Measurements from ENCODE around the gene FEN1.

FEN1 gene

GRCh38 chr11:61833471-61833870, 40.8 kb downstream of the FEN1 start:
- H3K4me3 ChIP-seq (ENCODE audit: low read depth, low read length): no peak overlapping the region
- peaks cover 10% of the 10 kb centered on the region; the same call in 1 of the 2 replicates for H3K4me1 ChIP-seq (ENCODE audit: control insufficient read depth, insufficient read depth, low read length)
- TF ChIP-seq ZNF2 (tag by site-specific recombination; IDR thresholded peaks at IDR 0.05) (no peak), ZNF24 (tag by site-specific recombination; IDR thresholded peaks at IDR 0.05) (no peak), ZIC2 (tag by site-specific recombination; IDR thresholded peaks at IDR 0.05) (no peak), ZFP41 (tag by site-specific recombination; IDR thresholded peaks at IDR 0.05; ENCODE audit: borderline replicate concordance) (no peak), ZNF621 (tag by site-specific recombination; IDR thresholded peaks at IDR 0.05) (no peak), ZNF629 (tag by site-specific recombination; IDR thresholded peaks at IDR 0.05) (no peak), ZNF10 (tag by site-specific recombination; IDR thresholded peaks at IDR 0.05) (no peak), ZNF174 (tag by site-specific recombination; IDR thresholded peaks at IDR 0.05) (no peak), BCL11B (tag by site-specific recombination; IDR thresholded peaks at IDR 0.05; ENCODE audit: low read depth) (no peak), ZNF549 (tag by site-specific recombination; IDR thresholded peaks at IDR 0.05) (no peak), CTCF (tag by site-specific recombination; IDR thresholded peaks at IDR 0.05) (no peak), ZSCAN23 (tag by site-specific recombination; IDR thresholded peaks at IDR 0.05) (no peak), ZNF391 (tag by site-specific recombination; IDR thresholded peaks at IDR 0.05; ENCODE audit: borderline replicate concordance, low read depth) (no peak), PATZ1 (tag by site-specific recombination; IDR thresholded peaks at IDR 0.05) (no peak)
- no peak overlapping the region for H3K27ac ChIP-seq (ENCODE audit: extremely low read depth, low read depth, low read length)
- POLR2A ChIA-PET: no interaction called here
- H3K9me3 ChIP-seq (ENCODE audit: control insufficient read depth, insufficient read depth, low read depth, low read length): no peaks in the 10 kb centered on the region
- H3K36me3 ChIP-seq (ENCODE audit: control insufficient read depth in 2 of 2, insufficient read depth in 1 of 2, low read length in 2 of 2): no peaks in the 10 kb centered on the region; a peak in 1 of 3 replicates
- CTCF ChIA-PET: interaction anchor here (0.6 to 1.3 kb wide), 2 partner anchors 19 to 36 kb away, joined by 3 read pairs; no protein-coding TSS in a partner anchor

GRCh38 chr11:61833926-61834277, 41.2 kb downstream of the FEN1 start:
- Histone ChIP-seq H3K9me3 (ENCODE audit: control insufficient read depth, insufficient read depth, low read depth, low read length) (no peaks in the 10 kb centered on the region), H3K4me1 (ENCODE audit: control insufficient read depth, insufficient read depth, low read length) (peaks cover 10% of the 10 kb centered on the region; the same call in 1 of the 2 replicates), H3K36me3 (ENCODE audit: control insufficient read depth in 2 of 2, insufficient read depth in 1 of 2, low read length in 2 of 2) (no peaks in the 10 kb centered on the region; a peak in 1 of 3 replicates), H3K27ac (ENCODE audit: extremely low read depth, low read depth, low read length) (peak overlapping the region; percentile 11; the same call in 1 of the 2 replicates), H3K4me3 (ENCODE audit: low read depth, low read length) (no peak overlapping the region)
- POLR2A ChIA-PET: interaction anchor here (0.6 kb wide), 1 partner anchor 258 kb away, joined by 3 read pairs; no protein-coding TSS in a partner anchor
- CTCF ChIA-PET: interaction anchor here (0.6 to 1.3 kb wide), 3 partner anchors 19 to 314 kb away, joined by 3 read pairs; no protein-coding TSS in a partner anchor
- no peak for TF ChIP-seq ZNF555 (tag by site-specific recombination; conservative IDR thresholded peaks at IDR 0.05)
- TF ChIP-seq SALL2 (tag by site-specific recombination; IDR thresholded peaks at IDR 0.05; ENCODE audit: borderline replicate concordance): no peak
- no peak for TF ChIP-seq ZNF830 (tag by site-specific recombination; IDR thresholded peaks at IDR 0.05; ENCODE audit: low read depth)
- no peak for TF ChIP-seq SP2 (tag by site-specific recombination; IDR thresholded peaks at IDR 0.05)
- no peak for TF ChIP-seq ZFP41 (tag by site-specific recombination; IDR thresholded peaks at IDR 0.05; ENCODE audit: borderline replicate concordance)
- TF ChIP-seq ZNF169 (tag by site-specific recombination; IDR thresholded peaks at IDR 0.05): no peak
- TF ChIP-seq PRDM6 (tag by site-specific recombination; IDR thresholded peaks at IDR 0.05): no peak
- no peak for TF ChIP-seq ZNF423 (tag by site-specific recombination; IDR thresholded peaks at IDR 0.05)
- no peak for TF ChIP-seq ZNF211 (tag by site-specific recombination; IDR thresholded peaks at IDR 0.05; ENCODE audit: low read depth)
- TF ChIP-seq ZEB2 (tag by site-specific recombination; IDR thresholded peaks at IDR 0.05): no peak
- no peak for TF ChIP-seq IKZF3 (tag by site-specific recombination; IDR thresholded peaks at IDR 0.05)
- TF ChIP-seq ZNF280D (tag by site-specific recombination; IDR thresholded peaks at IDR 0.05): no peak
- TF ChIP-seq BCL11A (tag by site-specific recombination; IDR thresholded peaks at IDR 0.05; ENCODE audit: low read depth): no peak
- TF ChIP-seq KLF1 (tag by site-specific recombination; IDR thresholded peaks at IDR 0.05): no peak
